NCI-H1092 (cell line): ENCODE results near the gene HYOU1.
"Not testable (repeated sequence)": the region's sequence is repeated elsewhere in the genome, so short reads cannot be mapped to it uniquely, and the experiment has no call there.

Experiments
- DNase-seq: peaks from one replicate; lab custom pipeline; 2025; lab: John Stamatoyannopoulos, UW

HYOU1 gene

GRCh38 chr11:119041821-119042514, 15.0 kb downstream of the HYOU1 start:
- DNase-seq = no peak

GRCh38 chr11:119039471-119039870, 17.5 kb downstream of the HYOU1 start:
- DNase-seq = not testable (repeated sequence)

GRCh38 chr11:119038884-119039283, 18.1 kb downstream of the HYOU1 start:
- DNase-seq = no peak

GRCh38 chr11:119034813-119035212, 22.2 kb downstream of the HYOU1 start:
- no peak for DNase-seq

GRCh38 chr11:119033421-119033820, 23.6 kb downstream of the HYOU1 start:
- DNase-seq = not testable (repeated sequence)

GRCh38 chr11:119031912-119032280, 25.1 kb downstream of the HYOU1 start:
- no peak for DNase-seq

GRCh38 chr11:119030329-119031047, 26.5 kb downstream of the HYOU1 start, which contains the start of gene SLC37A4:
SLC37A4 (minus strand) TSS chr11:119030877.
- peak; percentile 98 for DNase-seq

- DNase-seq = no peak
Observed at GRCh38 chr11:119030029-119030328, 27.0 kb downstream of the HYOU1 start.

- DNase-seq = no peak
Observed at GRCh38 chr11:119029340-119030028, 27.5 kb downstream of the HYOU1 start.

- DNase-seq = no peak
Observed at GRCh38 chr11:119029069-119029339, 28.0 kb downstream of the HYOU1 start.

- no peak for DNase-seq
Observed at GRCh38 chr11:119028346-119029068, 28.5 kb downstream of the HYOU1 start.

GRCh38 chr11:119027561-119028345, 29.3 kb downstream of the HYOU1 start:
- DNase-seq = no peak

GRCh38 chr11:119026970-119027369, 30.0 kb downstream of the HYOU1 start:
- DNase-seq = no peak

- no peak for DNase-seq
Observed at GRCh38 chr11:119025978-119026766, 30.8 kb downstream of the HYOU1 start.

- DNase-seq = no peak
Observed at GRCh38 chr11:119025541-119025940, 31.5 kb downstream of the HYOU1 start.

- DNase-seq = no peak
Observed at GRCh38 chr11:119025099-119025473, 31.9 kb downstream of the HYOU1 start.

- no peak for DNase-seq
Observed at GRCh38 chr11:119024430-119025098, 32.4 kb downstream of the HYOU1 start.

GRCh38 chr11:119023741-119024140, 33.3 kb downstream of the HYOU1 start:
- no peak for DNase-seq

- no peak for DNase-seq
Observed at GRCh38 chr11:119021631-119022030, 35.4 kb downstream of the HYOU1 start.

GRCh38 chr11:119019996-119020395, 37.0 kb downstream of the HYOU1 start:
- no peak for DNase-seq
